Measurements from ENCODE around the gene SELENOI. TPM values are rescaled to one million over a fixed set of nuclear protein-coding genes. Genes with fewer than 3 reads are reported as not detected.

SELENOI gene
- total RNA-seq, 1 experiment from 2014 or later: 48.0 TPM

DNA sequence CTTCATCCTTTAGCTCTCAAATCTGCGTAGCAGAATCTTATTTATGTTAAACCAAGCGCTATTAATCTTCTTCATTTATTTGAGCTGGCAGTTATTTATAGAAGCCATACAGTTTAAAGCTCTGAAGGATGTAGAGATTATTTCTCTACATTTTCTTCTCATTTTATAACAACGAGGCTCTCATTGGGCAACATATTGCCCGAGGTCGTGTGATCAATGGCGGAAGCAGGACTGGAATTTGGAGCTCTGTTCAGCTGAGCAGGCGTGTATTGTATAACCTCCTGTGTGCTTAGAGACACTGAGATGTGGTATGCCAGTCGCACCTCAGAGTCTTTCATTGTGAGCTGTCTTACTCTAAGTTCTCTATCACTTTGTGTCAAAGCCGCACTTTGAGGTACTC is 38.2 kb downstream of the SELENOI start:
- DNase-seq (ENCODE audit: low read depth, low spot score): peak; percentile 51
- in situ Hi-C loops (cut with HindIII; ENCODE audit: low pct_unique_long_range_greater_than_20kb, low sequenced_read_pairs): no loop called here

DNA sequence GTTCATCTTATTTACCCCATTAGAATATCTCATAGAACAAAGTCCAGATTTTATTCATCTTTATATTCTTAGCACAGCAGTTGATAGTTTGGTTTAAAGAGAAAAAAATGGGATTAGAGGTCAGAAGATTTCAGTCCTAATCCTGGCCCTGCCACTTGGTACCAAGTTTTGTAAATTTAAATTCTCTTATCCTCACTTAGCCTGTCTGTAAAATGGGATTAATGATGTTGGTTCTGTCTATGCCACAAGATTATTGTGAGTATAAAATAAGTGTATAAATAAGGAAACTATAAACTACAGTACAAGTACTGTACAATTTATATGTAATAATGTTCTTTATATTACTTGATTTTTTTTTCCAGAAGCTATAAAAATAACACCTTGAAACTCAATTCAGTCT is 38.7 kb downstream of the SELENOI start:
- in situ Hi-C loops (cut with HindIII; ENCODE audit: low pct_unique_long_range_greater_than_20kb, low sequenced_read_pairs): no loop called here
- no peak for DNase-seq (ENCODE audit: low read depth, low spot score)

DNA sequence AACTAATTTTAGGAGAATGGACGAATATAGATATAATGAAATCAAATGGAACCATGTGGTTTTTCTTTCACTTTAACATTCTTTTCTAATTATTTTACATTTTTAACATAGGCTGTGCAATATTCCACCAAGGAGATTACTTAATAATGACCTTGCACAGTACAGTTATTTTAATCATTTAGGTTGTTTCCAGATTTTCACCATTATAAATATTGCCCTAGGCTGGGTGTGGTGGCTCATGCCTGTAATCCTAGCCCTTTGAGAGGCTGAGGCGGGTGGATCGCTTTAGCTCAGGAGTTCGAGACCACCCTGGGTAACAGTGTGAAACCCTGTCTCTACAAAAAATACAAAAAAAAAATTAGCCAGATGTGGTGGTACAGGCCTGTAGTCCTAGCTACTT is 41.2 kb downstream of the SELENOI start:
- in situ Hi-C loops (cut with HindIII; ENCODE audit: low pct_unique_long_range_greater_than_20kb, low sequenced_read_pairs): no loop called here
- no peak for DNase-seq (ENCODE audit: low read depth, low spot score)

- in situ Hi-C loops (cut with HindIII; ENCODE audit: low pct_unique_long_range_greater_than_20kb, low sequenced_read_pairs): no loop called here
- no peak for DNase-seq (ENCODE audit: low read depth, low spot score)
Observed at GRCh38 chr2:26394694-26395093, 48.8 kb downstream of the SELENOI start.

DNA sequence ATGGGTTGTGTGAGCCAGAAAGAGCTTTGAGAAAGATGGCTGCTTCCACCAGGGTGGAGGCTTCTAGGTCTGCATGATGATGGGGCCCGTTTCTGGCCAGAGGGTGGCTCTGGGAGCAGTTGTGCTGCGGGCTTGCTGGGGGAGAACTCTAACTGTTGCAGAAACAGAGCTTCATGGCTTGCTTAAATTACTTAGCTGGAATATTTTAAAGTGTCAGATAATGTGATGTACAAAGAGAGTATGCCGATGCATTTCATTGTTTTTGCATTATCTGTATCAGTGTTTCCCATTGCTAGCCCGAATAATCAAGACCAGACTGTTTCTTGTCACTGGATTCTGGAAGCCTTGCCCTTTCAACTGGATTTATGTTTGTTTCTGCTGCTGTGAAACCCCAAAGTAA is 49.5 kb downstream of the SELENOI start:
- peak; percentile 28 for DNase-seq (ENCODE audit: low read depth, low spot score)
- in situ Hi-C loops (cut with HindIII; ENCODE audit: low pct_unique_long_range_greater_than_20kb, low sequenced_read_pairs): no loop called here

DNA sequence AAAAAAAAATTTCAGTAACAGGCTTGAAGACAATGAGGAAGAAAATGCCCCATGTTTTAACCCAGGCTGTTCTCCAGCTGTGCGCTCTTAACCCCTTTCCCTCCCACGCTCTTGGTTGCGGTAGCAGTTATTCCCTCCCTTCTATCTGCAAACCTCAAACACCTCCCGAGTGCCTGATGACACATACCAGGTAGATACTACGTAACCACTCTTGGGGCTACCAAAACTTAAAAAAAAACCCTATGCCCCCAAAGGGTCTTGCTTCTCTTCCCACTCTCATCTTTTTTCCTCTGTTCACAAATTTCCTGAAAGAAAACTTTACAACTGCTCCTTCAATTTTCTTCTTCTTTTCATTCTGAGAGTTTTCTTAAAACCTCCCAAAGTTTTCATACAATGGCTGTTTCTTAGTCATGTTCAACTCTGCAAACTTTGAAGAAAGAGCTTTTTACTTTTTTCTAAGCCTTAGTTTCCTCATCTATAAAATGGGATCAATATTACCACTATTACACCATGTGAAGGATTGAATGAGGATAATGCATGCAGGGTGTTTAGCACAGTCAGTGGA is 50.9 kb downstream of the SELENOI start:
- DNase-seq (ENCODE audit: low read depth, low spot score): no peak
- in situ Hi-C loops (cut with HindIII; ENCODE audit: low pct_unique_long_range_greater_than_20kb, low sequenced_read_pairs): no loop called here

DNA sequence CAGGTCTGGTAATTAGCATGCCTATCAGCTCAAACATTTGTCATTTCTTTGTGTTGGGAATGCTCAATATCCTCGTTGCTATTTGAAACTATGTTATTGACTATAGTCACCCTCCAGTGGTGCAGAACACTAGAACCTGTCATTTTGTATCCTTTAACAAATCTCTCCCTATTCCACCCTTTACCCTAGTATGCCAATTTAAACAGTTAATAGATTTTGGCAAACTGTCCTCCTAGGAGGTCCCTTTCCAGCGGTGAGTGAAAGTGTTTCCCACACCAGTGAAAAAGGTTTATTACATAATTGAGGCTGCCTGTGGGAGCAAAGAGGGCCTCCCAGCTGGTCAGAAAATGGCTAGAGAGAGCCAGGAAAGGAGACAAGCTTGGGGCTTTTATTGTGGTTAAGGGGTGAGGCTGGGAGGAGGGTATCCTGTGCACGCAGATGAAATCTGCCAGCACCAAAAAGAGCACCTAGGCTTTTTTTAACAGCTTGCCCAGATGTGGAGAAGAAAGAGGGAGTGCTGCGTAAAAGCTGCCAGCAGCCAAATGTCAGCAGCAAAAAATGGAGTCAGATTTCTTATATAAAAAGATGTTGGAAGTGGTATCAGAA is 53.9 kb downstream of the SELENOI start:
- DNase-seq (ENCODE audit: low read depth, low spot score): no peak
- in situ Hi-C loops (cut with HindIII; ENCODE audit: low pct_unique_long_range_greater_than_20kb, low sequenced_read_pairs): no loop called here

GRCh38 chr2:26400723-26401122 is 54.8 kb downstream of the SELENOI start:
- in situ Hi-C loops (cut with HindIII; ENCODE audit: low pct_unique_long_range_greater_than_20kb, low sequenced_read_pairs): no loop called here
- no peak for DNase-seq (ENCODE audit: low read depth, low spot score)

DNA sequence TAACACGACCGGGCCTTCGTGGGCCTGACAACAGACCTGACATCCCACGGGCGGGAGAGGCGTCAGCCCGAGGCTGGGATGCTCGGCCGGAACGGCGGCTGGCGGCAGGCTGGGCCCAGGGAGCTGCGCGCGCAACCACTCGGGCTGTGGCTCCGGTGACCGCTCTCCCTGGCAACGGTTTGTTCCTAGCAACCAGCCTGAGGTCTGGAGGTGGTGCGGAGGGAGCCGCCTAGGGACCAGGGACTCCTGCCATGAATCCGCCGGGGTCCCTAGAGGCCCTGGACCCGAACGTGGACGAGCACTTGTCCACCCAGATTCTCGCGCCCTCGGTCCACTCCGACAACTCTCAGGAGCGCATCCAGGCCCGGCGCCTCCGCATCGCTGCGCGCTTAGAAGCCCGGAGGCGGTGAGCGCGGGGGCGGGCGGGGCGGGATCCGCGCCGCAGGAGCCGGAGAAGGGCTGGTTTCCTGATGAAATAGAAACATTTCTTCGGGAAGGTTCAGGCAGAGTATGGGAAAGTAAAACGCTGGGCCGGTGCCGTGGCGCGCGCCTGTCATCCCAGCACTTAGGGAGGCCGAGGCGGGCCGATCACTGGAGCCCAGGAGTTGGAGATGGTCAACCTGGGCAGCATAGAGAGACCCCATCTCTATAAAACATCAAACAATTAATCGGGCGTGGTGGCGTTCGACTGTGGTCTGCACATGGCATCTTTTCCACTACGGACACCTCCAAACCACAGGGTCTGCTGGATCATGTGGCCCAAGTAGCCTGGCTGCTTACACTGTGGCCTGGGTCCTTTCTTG is 56.0 kb downstream of the SELENOI start, which contains the start of gene DRC1:
TSS of gene DRC1 (plus strand) at position 182 of the 803 bp plus-strand sequence. CDS start at position 252, 70 bp downstream.
- no peak for DNase-seq (ENCODE audit: low read depth, low spot score)
- in situ Hi-C loops (cut with HindIII; ENCODE audit: low pct_unique_long_range_greater_than_20kb, low sequenced_read_pairs): no loop called here

DNA sequence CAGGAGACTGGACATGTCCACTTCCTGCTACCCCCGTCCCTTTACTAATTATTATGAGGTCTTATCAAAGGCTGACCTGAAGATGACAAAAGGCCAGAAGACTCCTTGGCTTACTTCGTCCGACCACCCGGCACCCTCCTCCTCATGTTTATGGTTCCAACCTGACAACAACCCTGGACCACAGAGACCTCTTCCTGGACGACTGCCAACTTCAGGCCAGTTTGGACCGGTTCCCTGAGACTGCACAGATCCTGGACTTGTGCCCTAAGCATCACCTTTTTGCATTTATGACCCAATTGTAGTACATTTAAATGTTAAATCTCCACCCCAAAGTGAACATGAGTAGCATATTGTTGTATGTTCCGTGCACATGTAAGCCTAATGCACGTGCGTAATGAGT is 61.6 kb downstream of the SELENOI start:
- in situ Hi-C loops (cut with HindIII; ENCODE audit: low pct_unique_long_range_greater_than_20kb, low sequenced_read_pairs): no loop called here
- no peak for DNase-seq (ENCODE audit: low read depth, low spot score)

DNA sequence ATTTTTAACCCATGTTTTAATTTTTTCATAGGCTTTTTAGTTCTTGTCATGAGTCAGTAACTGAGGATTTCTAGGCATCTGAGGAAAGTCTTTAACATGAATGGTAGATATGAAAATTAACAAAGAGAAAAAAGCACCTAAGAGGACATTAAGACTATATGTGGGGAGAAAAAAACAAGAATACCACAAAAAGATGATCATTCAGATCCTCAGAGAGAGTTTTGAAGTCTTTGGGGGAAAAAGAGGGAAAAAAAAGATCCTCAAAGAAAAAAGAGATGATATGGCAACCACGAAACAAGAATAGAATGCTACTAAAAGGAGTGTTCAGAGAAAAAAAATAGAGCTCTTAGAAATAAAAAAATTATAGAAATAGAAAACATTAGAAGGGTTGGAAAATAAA is 63.8 kb downstream of the SELENOI start:
- DNase-seq (ENCODE audit: low read depth, low spot score): no peak
- in situ Hi-C loops (cut with HindIII; ENCODE audit: low pct_unique_long_range_greater_than_20kb, low sequenced_read_pairs): no loop called here

- no peak for DNase-seq (ENCODE audit: low read depth, low spot score)
- in situ Hi-C loops (cut with HindIII; ENCODE audit: low pct_unique_long_range_greater_than_20kb, low sequenced_read_pairs): no loop called here
Observed at GRCh38 chr2:26410764-26411243, 64.9 kb downstream of the SELENOI start.

- in situ Hi-C loops (cut with HindIII; ENCODE audit: low pct_unique_long_range_greater_than_20kb, low sequenced_read_pairs): no loop called here
- DNase-seq (ENCODE audit: low read depth, low spot score): no peak
Observed at GRCh38 chr2:26411419-26411818, 65.5 kb downstream of the SELENOI start.

GRCh38 chr2:26412091-26412673 is 66.2 kb downstream of the SELENOI start:
- peak; percentile 44 for DNase-seq (ENCODE audit: low read depth, low spot score)
- in situ Hi-C loops (cut with HindIII; ENCODE audit: low pct_unique_long_range_greater_than_20kb, low sequenced_read_pairs): no loop called here

DNA sequence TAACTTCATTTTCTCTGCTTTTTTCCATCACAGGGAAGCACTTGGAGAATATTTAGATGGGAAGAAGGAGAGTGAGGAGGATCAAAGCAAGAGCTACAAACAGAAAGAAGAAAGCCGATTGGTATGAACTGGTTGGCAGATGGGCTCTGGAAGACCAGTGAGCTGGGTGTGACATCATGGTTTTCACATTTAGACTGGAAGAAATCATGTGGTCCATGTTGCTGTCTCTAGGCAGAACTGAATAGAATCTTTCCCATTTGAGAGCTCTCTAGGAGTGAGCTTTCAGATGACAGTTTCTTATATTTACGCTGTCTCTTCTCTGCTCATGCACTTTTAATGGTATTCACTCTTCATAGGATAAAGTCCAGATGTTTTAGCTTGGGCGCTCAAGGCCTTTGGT is 68.4 kb downstream of the SELENOI start:
- DNase-seq (ENCODE audit: low read depth, low spot score): peak; percentile 81
- in situ Hi-C loops (cut with HindIII; ENCODE audit: low pct_unique_long_range_greater_than_20kb, low sequenced_read_pairs): no loop called here

- DNase-seq (ENCODE audit: low read depth, low spot score): no peak
- in situ Hi-C loops (cut with HindIII; ENCODE audit: low pct_unique_long_range_greater_than_20kb, low sequenced_read_pairs): no loop called here
Observed at GRCh38 chr2:26421961-26422360, 76.0 kb downstream of the SELENOI start.

DNA sequence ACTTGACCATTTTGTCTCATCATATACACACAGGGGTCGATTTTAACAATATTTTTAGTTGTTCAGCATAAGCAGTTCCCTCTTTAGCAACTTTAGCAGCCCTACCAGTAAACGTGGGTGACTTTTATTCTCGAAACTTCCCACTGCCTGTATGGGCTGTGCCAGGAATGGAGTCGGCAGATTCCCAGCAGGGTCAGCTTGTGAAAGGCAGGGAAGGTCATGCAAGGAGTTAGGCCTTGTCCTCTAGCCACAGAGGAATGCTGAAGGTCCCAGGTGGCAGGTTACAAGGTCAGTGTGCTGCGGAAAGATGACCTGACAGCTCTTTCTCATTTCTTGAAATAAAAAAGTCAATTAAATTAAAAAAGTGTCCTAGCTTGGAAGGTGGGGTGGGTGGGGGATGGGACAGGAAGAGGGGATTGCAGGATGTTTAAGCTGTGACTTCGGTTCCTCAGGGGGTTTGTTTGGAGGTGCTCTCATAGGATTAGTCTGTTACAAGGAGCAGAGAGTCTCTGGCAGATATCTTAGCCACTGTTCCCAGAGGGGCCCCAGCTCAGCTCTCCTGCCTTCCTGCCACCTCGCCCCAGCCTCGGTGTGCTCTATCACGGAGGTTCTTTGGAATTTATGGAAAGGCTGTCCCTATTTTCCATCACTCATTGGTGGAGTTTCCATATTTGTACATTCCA is 77.1 kb downstream of the SELENOI start:
- in situ Hi-C loops (cut with HindIII; ENCODE audit: low pct_unique_long_range_greater_than_20kb, low sequenced_read_pairs): no loop called here
- no peak for DNase-seq (ENCODE audit: low read depth, low spot score)

- in situ Hi-C loops (cut with HindIII; ENCODE audit: low pct_unique_long_range_greater_than_20kb, low sequenced_read_pairs): no loop called here
- DNase-seq (ENCODE audit: low read depth, low spot score): no peak
Observed at GRCh38 chr2:26423750-26424149, 77.8 kb downstream of the SELENOI start.

All from SK-MEL-5 (cell line).